Superior temporal gyrus (tissue), 1 donor: ENCODE measurements around the gene CCDC18.
A peak's percentile ranks its signal among the peaks of the same experiment; 100 is the strongest.
"Not testable (repeated sequence)": the region's sequence is repeated elsewhere in the genome, so short reads cannot be mapped to it uniquely, and the experiment has no call there.

Experiments
- DNase-seq: peaks from one replicate; pipeline ENCODE4 v3.0.0-alpha.2; 2016; ENCODE audit errors: extremely low spot score

Gene CCDC18

DNA sequence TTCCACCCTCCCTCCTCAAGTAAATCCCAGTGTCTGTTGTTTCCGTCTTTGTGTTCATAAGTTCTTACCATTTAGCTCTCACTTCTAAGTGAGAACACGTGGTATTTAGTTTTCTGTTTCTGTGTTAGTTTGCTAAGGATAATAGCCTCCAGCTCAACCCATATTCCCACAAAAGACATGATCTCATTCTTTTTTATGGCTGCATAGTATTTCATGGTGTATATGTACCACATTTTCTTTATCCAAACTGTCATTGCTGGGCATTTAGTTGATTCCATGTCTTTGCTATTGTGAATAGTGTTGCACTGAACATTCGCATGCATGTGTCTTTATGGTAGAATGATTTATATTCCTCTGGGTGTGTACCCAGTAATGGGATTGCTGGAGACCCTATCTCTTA, 5.9 kb upstream of the CCDC18 start:
- DNase-seq = not testable (repeated sequence)

DNA sequence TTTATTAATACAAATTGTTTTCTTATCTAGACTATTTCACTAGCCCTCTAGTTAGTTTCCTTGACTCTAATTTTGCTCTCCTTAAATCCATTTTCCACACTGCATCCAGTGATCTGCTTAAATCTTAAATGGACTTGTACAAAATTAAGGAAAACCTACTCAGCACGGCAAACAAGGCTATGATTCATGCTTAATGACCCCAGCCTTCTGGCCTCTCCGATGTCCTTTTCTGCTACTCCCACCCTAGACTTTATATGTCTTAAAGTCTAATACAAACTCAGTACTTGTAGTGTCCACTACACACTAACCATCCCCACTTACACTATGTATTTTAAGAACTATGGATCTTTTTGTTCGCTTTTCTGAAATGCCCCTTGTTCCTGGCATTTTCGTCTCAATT, 2.5 kb upstream of the CCDC18 start:
- DNase-seq = no peak

DNA sequence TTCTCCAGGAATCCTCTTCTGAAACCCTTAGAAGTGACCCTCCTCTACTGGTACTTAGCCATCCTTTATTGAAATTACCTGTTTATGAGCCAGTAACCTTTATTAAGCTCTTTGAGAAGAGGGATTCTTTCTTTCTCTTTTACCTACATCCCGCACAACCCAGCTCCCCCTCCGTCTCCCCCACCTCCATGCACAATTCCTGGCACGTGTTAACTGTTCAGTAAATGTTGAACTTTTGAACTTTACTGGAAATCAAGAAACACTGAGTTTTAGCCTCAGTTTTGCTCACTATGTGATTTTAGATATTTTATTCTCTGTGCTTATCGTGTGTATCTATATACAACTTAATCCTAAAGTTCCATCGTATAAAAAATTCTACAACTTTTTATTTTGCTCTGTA, 2.1 kb upstream of the CCDC18 start:
- DNase-seq = no peak

DNA sequence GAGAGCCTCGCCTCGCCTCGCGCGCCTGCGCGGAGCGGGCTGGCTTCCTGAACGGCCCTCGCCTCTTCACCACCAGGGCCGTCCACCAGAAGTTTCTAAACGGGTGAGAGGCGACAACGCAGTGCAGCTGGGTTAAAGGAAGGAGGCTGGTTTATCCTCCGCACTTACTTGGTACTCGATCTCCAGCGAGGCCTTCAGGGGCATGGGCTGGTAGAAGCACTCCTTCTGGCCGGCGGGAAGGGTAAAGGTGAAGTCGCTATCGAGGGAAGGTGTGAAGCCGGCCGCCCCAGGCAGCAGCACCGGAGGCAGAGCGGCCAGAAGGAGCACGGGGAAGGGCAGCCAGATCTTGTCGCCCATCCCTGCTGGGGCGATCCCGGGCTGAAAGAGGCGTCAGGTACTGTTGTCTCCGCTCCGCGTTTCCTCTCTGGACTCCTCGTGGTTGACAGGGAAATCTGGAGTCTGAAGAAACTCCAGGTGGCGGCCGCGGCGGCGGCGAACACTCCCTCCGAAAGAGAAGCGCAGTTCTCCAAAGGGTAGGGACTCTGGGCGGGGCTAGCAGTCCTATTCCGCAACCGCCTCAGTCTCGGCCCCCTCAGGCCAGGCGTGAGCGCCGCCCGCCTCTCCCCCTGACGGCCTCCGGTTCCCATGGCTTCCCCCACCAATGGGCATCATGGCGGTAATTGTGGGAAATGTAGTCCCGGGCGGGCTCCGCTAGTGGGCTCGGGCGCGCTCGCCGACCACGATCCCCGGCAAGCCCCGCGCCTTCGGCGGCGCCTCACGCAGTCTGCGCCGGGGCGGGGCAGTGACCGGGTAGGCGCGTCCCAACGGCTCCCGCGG, 420 bp upstream of the CCDC18 start, which contains the start of gene TMED5:
TSS of gene TMED5 (minus strand) at position 528 of the 837 bp plus-strand sequence. CDS start at position 357, 171 bp downstream.
- DNase-seq = peak; percentile 97

DNA sequence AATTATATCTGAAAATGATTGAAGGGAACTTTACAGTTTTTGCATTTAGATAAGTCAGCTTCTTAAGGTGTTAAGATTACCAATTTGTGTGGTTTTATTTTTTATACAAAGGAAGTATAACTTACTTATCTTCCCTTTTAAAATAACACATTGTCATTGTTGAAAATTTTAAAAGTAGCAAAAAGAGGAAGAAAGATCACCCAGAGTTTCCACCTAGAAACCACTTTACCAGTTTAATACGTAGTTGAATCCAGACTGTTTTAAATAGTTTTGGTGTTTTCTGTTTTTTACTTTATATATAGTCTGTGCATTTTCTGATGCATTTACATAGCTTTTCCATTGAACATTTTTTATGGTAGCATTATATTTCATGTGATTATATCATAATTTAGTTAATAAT, 6.1 kb downstream of the CCDC18 start:
- no peak for DNase-seq

DNA sequence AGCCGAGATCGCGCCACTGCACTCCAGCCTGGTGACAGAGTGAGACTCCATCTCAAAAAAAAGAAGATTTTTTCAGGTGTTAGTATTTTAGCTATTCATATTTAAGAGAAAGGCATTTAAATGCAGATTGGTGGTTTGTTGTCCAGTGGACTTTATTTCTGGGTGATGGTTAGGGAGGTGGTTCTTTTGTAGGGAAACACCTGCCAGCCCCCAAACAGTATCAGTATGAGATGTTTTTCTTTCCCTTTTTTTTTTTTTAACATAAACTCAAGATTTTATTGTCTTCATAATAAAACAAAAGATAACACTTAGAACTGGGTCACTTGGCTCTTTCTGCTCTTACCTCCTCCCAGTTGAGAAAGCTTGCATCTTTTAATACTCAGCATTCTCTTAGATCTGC, 9.9 kb downstream of the CCDC18 start:
- DNase-seq = no peak

DNA sequence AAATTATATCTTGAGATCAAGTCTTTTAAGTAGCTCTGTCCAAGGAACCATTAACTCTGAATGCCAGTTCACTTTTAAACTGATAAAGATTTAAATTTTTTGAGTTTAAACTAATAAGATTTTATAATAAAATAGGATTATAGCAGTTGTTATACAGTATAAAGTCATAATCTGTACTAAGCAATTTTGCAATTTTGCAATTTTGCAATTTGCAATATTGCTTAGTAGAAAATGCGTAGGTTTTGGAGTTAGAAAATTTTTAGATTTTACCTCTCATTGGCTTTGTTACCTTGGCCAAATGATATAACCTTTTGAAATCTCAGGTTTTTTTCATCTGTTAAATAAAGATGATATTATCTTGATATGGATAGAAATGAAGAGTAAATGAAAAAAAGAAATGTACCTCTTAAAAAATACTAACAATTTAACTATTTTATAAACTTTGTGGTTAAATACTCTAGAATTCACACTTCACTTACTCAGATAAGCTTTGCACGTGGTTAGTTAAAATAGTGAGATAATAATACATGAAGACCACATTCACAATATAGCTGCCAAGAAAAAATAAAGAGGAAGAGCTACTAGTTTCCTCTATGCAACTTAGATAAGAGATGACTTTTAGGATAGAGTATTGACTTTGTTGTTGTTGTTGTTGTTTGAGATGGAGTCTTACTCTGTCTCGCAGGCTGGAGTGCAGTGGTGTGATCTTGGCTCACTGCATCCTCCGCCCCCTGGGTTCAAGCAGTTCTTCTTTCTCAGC, 13.9 kb downstream of the CCDC18 start:
- no peak for DNase-seq

DNA sequence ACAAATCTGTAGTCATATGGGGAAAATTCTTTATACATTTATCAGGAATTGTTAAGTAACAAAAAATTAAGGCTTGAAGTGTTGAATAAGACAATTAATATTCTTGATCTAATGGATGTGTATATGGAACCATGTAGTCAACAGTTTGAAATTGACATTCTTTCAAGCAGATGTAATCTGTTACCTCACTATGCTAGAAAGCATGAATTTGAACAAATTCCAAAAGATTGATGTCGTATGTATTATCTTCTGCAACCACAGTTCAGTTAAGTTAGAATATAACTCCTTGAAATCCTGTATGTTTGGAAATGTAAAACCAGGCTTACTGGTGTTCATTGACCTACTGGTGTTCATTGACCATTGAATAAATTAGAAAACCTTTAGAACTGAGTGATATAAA, 16.1 kb downstream of the CCDC18 start:
- DNase-seq = no peak

DNA sequence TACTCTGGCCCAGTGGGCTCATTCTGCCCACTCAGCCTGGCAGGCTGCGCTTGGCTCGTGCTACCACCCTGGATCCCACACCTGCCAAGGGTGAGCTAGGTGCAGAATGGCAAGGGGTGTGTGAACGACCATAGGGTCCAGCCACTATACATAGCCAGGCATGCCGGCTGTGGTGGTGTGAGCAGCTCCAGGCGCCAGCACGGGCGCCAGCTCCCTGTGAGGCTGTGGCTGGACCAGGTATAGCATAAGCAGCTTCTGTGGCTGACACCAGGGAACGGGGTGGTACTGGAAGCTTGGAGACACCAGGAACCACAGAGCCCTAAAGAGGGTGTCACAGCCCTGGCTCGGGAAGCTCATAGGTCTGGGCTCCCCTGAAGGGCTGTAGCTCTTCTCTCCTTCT, 18.6 kb downstream of the CCDC18 start:
- DNase-seq = no peak

DNA sequence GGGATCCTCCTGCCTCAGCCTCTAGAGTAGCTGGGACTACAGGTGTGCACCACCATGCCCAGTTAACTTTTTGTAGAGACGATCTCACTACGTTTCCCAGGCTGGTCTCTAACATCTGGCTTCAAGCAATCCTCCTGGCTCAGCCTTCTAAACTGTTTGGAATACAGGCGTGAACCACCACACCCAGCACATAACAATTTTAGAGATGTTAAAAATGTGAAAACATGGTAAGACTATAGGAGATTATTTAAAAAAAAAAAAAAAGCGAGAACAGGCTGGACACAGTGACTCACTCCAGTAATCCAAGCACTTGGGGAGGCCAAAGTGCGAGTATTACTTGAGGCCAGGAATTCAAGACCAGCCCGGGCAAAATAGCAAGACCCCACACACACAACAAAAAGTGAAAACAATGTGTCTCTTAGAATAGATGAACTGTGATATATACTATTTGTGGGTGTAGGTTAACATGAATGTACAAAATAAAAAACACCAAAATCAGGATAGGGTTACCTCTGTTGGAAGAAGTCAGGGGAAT, 19.6 kb downstream of the CCDC18 start:
- DNase-seq = no peak

DNA sequence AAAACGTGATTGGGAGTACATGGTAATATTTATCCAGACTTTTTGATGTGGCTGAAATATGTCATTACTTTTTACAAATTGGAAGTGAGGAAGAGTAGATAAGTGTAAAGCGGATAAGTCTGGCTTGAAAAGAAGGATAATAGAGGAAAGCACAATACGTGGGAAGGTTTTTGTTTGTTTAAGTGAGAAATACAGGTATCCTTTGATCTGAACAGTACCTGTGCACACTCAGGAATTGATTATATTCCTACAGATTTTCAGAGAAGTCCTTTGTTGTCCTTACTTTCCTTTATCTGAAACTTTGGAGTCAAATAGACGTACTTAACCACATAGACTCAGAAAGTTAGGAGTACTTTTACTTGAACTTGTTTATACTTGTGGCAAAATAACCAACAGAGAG, 20.2 kb downstream of the CCDC18 start:
- DNase-seq = no peak

DNA sequence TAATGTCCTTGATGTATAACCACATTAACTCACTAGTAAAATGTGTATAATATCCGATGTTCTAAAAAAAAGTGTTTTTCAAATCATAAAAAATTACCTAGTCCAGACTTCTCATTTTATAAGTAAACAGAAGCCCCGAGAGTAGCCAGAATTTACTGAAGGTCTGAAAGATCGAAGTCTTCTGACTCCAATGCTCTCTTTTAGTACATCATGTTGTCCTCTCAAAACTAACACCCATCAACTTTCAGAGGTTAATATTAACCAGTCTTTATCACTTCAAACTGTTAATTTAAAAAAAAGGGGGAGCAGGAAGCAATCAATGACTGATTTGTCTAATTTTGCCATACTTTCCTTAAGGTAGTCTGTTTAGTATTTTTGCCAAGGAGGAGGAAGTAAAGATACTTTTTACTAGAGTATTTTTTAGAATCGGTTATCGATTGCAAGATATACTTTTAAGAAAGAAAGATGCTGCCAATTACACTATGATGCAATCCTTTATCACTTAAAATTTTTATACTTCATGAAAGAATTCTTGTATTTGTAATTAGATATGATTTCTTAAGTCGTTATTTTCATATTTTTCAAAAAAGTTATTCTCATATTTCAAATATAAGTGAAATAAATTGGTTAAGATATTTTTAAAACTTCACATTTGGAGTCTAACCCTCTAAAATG, 25.5 kb downstream of the CCDC18 start:
- DNase-seq = no peak

DNA sequence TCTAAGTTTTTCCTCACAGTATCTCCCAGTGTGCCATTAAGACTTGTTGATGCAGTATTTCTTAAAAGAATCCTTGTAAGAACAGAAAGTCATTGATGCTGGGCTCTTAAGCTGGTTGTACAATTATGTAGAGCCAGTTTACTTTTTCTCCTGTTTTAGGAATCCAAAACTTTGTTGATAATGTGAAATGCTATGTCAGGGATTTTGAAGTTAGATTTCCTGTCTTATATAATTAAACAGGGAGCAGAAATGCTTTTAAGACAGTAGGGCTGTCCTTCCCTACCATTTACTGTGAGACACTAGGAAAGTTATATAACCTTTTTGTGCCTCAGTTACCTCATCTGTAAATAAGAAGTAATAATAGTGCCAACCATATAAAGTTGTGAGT, 26.0 kb downstream of the CCDC18 start:
- no peak for DNase-seq

DNA sequence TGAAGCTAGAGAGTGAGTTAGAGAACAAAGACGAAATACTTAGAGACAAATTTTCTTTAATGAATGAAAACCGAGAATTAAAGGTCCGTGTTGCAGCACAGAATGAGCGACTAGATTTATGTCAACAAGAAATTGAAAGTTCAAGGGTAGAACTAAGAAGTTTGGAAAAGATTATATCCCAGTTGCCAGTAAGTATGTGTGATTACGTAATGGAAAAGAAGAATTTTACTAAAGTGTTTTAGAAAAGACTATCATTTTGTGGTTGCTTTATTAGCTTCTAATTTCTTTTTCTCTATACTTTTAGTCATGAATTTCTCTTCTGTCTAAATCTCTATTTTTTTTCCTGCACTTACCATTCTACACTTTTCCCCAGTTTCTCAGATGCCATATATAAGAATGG, 26.7 kb downstream of the CCDC18 start:
- no peak for DNase-seq

DNA sequence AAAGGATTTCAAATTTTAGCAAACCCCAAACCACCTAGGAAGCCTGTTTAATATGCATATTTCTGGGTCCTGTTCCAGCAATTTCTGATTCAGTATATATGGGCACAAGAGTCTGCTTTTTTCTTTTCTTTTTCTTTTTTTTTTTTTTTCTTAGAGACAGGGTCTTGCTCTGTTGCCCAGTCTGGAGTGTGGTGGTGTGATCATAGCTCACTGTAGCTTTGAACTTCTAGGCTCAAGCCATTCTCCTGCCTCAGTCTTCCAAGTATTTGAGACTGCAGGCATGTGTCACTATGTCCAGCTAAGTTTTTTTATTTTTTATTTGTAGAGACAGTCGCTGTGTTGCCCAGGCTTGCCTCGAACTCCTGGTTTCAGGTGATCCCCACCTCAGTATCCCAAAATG, 34.8 kb downstream of the CCDC18 start:
- DNase-seq = no peak

DNA sequence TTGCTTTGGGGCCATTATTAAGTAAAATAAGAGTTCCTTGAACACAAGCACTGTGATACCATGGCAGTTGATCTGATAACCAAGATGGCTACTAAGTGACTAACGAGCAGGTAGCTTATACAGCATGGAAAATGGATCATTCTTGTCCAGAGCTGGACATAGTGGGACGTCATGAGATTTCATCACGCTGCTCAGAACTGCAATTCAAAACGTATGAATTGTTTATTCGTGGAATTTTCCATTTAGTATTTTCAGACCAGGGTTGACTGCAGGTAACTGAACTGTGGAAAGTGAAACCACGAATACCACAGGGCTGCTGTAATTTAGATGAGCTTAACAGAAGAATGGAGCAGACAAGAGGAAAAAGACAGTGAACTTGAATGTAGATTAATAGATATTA, 38.9 kb downstream of the CCDC18 start:
- DNase-seq = no peak

DNA sequence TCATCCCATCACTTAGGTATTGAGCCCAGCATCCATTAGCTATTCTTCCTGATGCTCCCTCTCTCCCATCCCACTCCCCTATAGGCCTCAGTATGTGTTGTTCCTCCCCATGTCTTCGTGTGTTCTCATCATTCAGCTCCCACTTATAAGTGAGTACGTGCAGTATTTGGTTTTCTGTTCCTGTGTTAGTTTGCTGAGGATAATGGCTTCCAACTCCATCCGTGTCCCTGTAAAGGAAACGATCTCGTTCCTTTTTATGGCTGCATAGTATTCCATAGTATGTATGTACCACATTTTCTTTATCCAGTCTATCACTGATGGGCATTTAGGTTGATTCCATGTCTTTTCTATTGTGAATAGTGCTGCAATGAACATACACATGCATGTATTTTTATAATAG, 40.2 kb downstream of the CCDC18 start:
- DNase-seq = not testable (repeated sequence)

DNA sequence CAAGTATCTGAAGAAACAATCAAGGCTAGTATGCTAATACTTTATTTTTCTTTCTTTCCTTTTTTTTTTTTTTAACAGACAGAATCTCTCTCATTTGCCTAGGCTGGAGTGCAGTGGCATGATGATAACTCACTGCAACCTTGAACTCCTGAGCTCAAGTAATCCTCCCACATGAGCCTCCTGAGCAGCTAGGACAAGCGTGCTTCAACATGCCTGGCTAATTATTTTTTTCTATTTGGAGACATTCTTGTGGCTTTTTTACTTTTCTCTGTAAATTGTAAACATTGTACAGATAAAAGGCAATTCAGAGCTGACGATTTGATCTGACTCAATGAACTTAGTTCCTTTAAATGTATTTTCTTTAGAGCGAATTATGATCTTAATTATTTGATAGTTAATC, 41.4 kb downstream of the CCDC18 start:
- no peak for DNase-seq

DNA sequence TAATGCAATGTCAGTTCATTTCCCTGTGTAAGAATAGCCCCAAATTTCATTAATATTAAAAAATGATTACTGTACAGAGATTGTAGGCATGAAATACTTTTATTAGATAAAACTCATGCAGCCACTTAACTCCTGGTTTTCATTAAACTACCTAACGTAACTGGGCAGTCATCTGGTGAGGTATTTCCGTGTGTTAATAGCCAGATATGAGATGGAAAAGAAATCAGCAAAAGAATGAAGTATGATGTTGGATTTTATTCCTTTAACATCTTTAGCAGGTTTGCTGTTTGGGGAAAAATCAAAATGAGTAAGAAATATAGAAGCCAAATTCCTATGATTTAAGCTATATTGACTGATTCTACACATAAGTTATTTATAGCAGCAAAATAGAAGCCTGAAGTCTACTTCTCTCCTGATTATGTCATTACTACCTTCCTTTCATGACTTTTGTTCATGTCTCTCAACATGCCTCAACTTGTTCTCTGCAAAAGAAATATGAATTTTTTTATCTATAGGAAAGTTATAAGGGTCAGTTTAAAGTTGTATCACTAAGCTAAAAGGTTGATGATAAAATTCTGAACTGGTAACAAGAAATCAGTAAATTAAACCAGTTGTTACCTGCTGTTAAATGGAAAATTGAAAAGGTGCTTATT, 42.6 kb downstream of the CCDC18 start:
- DNase-seq = no peak

DNA sequence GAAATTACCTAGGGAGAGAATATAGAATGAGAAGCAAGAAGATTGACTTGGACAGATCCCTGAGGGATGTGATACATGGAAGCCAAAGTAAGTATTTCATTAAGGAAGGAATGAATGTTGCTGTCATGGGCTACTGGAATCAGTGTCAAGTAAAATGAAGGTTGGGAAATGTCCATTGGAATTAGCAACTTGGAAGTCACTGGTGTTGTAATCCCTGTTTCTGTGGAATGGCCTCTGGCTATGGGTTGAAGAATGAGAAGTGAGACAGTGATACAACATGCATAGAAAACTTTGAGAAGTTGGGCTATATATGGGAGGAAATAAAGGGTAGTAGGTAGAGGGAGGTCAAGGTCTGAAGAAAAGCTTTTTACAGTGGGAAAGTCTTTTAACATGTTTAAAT, 54.7 kb downstream of the CCDC18 start:
- DNase-seq = no peak

DNA sequence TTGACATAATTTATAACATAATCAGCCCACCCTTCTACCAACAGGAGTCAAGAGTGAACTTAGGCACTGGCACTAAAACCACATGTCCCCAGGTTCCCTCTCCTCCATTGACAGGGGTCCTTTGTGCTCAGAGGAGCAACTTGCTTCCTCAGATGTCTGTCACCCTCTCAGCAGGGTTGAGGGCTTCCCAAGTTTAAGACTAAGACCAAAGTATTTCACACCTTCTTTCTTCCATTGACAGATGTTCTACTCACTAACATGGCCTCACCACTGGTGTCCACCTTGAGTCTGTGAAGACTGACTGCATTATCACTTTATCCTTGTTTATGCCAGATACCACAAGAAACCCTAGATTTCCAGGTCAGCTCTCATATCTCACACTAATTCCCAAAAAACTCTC, 56.5 kb downstream of the CCDC18 start:
- DNase-seq = no peak

DNA sequence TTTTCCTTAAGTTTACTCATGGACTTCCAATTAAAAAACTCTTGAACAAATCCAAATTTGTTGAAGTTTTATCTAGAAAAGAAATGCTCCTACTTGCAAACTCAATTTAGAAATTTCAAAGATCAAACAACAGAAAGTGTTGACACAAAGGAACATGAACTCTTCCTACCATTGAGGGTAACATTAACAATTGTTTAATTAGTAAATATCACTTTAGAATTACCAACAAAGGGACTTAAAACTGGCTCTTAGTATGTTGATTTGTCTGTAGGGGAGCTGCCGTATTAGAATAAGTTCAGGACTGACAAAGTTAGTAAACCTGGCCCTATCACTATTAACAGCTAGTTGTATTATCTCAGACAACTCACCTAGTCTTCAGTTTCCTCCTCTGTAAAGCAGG, 57.9 kb downstream of the CCDC18 start:
- no peak for DNase-seq
